ENCODE measurements around the gene TRPM3.

DNA sequence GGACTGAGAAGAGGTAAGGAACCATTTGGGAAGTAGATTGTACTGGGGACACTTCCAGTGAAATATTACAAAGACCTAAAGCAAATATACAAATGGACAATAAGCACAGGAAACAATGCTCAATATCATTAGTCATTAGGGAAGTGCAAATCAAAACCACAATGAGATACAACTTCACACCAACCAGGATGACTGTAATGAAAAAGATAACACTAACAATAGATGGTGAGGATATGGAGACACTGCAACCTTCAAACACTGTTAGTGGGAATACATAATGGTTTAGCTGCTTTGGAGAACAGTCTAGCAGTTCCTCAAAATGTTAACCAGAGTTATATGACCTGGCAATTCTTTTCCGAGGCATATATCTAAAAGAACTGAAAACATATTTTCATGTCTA lies 149.7 kb downstream of the TRPM3 start:
- TF ChIP-seq EZH2phosphoT487 (IDR thresholded peaks at IDR 0.05; ENCODE audit: low read depth): no peak
- TF ChIP-seq, protein P1, sequence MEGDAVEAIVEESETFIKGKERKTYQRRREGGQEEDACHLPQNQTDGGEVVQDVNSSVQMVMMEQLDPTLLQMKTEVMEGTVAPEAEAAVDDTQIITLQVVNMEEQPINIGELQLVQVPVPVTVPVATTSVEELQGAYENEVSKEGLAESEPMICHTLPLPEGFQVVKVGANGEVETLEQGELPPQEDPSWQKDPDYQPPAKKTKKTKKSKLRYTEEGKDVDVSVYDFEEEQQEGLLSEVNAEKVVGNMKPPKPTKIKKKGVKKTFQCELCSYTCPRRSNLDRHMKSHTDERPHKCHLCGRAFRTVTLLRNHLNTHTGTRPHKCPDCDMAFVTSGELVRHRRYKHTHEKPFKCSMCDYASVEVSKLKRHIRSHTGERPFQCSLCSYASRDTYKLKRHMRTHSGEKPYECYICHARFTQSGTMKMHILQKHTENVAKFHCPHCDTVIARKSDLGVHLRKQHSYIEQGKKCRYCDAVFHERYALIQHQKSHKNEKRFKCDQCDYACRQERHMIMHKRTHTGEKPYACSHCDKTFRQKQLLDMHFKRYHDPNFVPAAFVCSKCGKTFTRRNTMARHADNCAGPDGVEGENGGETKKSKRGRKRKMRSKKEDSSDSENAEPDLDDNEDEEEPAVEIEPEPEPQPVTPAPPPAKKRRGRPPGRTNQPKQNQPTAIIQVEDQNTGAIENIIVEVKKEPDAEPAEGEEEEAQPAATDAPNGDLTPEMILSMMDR (IDR thresholded peaks at IDR 0.05; ENCODE audit: low read depth, low read length): no peak

Measured in OCI-LY3 (cell line).